Central memory CD8-positive, alpha-beta T cell (primary cell): ENCODE results near the gene RTN4RL1.

Experiments
- ATAC-seq: fragments of 150-1000 bp; cut with Tn5 transposase; replicated peaks from 2 replicates; pipeline ENCODE4 v1.10.0; 2022; ENCODE audit warnings: mild to moderate bottlenecking, moderate FRiP score, moderate number of reproducible peaks; ENCODE audit not compliant: poor library complexity, severe bottlenecking; ENCODE audit errors: extremely low read depth
- DNase-seq, 2 donors: peaks; one replicate each; pipeline ENCODE4 v3.0.0; 2021; ENCODE audit warnings: low spot score in 2 of 2
- H3K27ac Mint-ChIP-seq: one replicate; pipeline ENCODE4 v1.8.0; 2022; ENCODE audit warnings: low read depth, mild to moderate bottlenecking, moderate library complexity, mixed read lengths
- H3K27me3 Mint-ChIP-seq: one replicate; pipeline ENCODE4 v1.8.0; 2022; ENCODE audit warnings: mixed read lengths
- H3K36me3 Mint-ChIP-seq: one replicate; pipeline ENCODE4 v1.8.0; 2022; ENCODE audit warnings: mild to moderate bottlenecking, moderate library complexity, mixed read lengths; ENCODE audit not compliant: insufficient read depth
- H3K4me1 Mint-ChIP-seq: one replicate; pipeline ENCODE4 v1.8.0; 2022; ENCODE audit warnings: mixed read lengths
- H3K4me3 Mint-ChIP-seq: one replicate; pipeline ENCODE4 v1.8.0; 2022; ENCODE audit warnings: mild to moderate bottlenecking, moderate library complexity, mixed read lengths
- H3K9me3 Mint-ChIP-seq: one replicate; pipeline ENCODE4 v1.8.0; 2022; ENCODE audit warnings: mixed read lengths

Gene RTN4RL1

DNA sequence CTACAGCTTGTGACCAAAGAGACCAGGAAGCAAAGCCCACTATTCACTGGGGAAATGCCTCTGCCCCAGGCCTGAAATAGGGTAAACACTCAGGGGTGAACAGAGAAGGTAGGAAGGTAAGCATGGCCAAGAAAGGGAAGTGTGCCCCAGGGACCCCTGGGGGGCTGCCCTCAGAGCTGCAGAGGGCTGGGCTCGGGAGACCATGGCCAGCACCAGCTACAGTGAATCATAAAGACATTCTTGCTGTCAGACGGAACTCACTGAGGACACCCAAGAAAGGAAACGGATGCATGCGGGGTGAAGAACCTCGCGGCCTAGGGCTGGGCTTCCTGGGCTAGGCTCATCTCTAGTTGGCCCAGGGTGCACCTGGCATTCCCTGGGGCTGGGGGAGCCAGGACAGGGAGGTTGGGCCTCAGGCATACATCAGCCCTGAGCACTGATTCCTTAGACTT lies 39.4 kb upstream of the RTN4RL1 start:
- no peak for ATAC-seq
- H3K4me1 Mint-ChIP-seq = peaks cover 47% of the 10 kb centered on the region

DNA sequence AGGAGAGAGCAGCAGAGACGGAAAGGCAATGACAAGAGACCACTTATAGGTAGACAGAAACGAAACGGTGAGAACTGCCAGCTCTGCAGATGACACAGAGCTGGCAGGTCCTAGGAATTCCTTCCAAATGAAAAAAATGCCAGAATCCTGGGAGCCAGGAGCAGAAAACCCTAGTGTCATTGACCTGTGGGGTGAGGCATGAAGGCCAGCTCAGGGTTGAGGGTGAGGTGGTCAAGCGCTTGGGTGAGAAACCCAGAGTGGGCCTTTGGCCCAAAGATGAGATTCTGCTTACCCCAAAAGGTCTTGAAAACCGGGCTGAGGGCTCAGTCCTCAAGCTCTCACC lies 39.0 kb upstream of the RTN4RL1 start:
- Mint-ChIP-seq H3K36me3 (peaks cover 20% of the 10 kb centered on the region), H3K4me3 (no peak overlapping the region), H3K27ac (peak overlapping the region; percentile 19), H3K9me3 (no peaks in the 10 kb centered on the region), H3K27me3 (no peaks in the 10 kb centered on the region), H3K4me1 (peaks cover 46% of the 10 kb centered on the region)
- no peak for ATAC-seq
- DNase-seq = no peak

More for the DNA sequence above, 39.4 kb upstream of the RTN4RL1 start:
- Mint-ChIP-seq H3K4me3 (no peak overlapping the region), H3K9me3 (no peaks in the 10 kb centered on the region), H3K36me3 (peaks cover 17% of the 10 kb centered on the region), H3K27ac (peak overlapping the region; percentile 19), H3K27me3 (no peaks in the 10 kb centered on the region)
- DNase-seq = no peak

DNA sequence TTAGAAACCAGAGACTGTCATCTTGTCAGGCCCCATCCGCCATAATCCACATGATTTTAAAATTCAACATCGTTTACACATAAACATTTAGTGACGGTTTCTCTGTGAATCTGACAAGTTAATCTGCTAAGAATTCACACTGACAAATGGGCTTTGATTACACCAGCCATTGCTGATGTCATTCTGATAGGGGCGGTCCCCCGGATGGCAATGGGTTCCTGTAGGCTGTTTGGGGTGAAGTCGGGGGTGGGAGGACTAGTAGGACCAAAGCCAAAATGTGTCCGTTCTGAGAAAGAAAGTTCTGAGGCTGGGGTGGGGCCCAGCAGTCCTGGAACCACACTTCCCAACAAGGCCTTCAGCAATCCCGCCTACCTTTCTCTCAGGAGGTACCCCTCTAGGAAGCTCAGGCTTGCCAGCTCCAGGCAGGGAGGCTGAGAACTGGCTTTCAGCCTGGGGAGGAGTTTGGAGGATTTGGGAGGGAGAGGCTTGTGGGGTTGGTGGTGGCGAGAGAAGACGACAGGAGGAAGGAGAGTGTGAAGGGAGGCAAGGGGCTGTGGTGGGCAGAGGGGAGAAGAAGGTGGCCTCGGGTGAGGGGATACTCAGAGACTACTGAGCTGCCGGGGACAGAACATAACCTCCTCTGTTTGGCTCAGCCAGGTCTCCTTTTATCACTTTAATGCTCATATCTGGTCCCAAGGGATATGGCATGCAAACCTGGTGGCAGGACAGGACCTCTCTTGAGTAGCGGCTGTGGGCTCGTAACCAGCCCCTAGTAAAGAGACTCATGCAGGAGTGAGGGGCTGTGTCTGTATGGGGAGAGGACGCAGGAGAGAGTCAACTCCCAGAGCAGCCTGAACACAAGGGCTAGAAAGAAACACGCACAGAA lies 38.4 kb upstream of the RTN4RL1 start:
- no peak for ATAC-seq
- Mint-ChIP-seq H3K4me1 (peaks cover 40% of the 10 kb centered on the region), H3K27ac (no peak overlapping the region), H3K9me3 (no peaks in the 10 kb centered on the region), H3K27me3 (no peaks in the 10 kb centered on the region), H3K4me3 (no peak overlapping the region), H3K36me3 (peaks cover 20% of the 10 kb centered on the region)
- no peak for DNase-seq

DNA sequence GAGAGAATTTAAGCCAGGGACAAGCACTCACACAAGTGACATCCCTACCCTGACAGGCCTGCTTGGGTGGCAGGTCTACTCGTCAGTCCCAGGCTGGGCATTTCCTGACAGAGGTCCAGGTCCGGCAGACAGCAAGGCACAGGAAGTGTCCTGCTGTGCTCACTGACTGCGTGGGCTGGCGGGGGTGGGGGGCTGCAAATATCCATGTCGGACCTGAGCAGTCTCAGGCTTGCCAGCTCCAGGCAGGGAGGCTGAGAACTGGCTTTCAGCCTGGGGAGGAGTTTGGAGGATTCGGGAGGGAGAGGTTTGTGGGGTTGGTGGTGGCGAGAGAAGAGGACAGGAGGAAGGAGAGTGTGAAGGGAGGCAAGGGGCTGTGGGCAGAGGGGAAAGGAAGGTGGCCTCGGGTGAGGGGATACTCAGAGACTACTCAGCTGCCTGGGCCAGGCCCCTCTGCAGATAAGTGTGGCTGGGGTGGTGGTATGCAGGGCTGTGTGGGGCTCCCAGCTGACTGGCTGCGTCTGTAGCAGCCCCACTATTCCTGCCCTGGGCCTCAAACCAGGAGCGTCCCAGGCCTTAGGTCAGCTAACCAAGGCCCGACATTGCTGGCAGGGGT lies 37.5 kb upstream of the RTN4RL1 start:
- ATAC-seq (no peak), DNase-seq (no peak)
- Mint-ChIP-seq H3K4me1 (peaks cover 32% of the 10 kb centered on the region), H3K36me3 (peaks cover 22% of the 10 kb centered on the region), H3K27me3 (no peaks in the 10 kb centered on the region), H3K27ac (no peak overlapping the region), H3K9me3 (no peaks in the 10 kb centered on the region), H3K4me3 (no peak overlapping the region)

DNA sequence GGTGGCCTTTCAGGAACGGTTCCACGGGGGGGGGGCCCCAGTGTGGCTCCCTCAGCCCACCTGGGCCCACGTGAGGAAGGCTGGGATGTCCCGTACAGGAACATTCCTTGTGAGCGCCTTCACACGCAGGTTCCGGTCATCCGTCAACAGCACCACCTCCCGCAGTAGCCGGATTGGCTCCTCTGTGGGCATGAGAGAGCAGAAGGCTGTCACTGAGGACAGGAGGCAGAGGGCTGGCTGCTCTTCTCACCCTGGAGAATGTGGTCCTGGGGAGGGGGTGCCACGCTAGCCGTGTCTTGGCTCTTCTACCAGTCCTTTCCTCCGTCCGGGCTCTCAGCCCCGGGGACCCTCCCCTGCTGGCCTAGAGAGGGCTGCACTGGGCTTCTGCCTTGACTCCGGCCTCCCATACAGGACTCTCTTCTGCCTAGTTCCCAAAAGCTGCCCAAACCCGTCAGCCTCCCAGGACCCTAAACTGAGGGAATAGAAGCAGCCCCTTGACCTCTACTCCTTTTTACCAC lies 36.4 kb upstream of the RTN4RL1 start:
- Mint-ChIP-seq H3K9me3 (no peaks in the 10 kb centered on the region), H3K27ac (no peak overlapping the region), H3K4me1 (peaks cover 22% of the 10 kb centered on the region), H3K27me3 (no peaks in the 10 kb centered on the region), H3K4me3 (no peak overlapping the region), H3K36me3 (peaks cover 24% of the 10 kb centered on the region)
- no peak for DNase-seq
- ATAC-seq = no peak

DNA sequence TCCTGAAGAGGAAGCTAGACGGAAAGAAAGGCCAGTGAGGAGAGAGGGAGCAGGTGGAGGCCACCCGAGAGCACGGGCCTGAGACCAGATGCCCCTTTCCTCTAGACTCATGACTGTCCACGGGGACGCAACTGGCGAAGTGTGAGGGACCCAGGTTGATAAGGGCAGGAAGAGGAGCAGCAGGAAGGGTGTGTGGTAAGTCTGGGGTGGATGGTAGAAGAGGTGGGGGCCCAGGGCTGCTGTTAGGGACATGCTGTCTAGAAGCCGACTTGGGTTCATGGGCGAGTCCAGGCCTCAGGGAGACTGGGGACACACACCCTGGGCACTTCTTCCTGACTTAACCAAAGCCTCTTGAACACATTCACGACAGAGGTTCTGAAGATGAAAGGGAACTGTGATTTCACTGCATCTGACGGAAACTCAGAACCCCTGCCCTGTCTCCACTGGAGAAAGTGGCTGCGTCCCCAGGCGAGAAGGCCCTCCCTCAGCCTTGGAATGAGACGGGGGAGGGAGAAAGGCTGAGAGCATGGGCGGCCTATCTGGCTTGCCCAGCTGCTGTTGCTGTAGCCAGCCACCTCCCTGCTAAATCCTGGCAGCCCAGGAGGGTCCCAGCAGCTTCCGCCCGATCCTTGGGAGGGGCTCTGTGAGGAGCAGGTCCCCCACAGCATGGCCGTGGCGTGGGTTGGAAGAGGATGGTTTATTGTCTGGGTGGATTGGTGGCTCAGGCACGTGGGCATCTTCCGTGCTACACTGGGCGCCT lies 35.7 kb upstream of the RTN4RL1 start:
- Mint-ChIP-seq H3K27ac (peak overlapping the region; percentile 42), H3K27me3 (no peaks in the 10 kb centered on the region)

DNA sequence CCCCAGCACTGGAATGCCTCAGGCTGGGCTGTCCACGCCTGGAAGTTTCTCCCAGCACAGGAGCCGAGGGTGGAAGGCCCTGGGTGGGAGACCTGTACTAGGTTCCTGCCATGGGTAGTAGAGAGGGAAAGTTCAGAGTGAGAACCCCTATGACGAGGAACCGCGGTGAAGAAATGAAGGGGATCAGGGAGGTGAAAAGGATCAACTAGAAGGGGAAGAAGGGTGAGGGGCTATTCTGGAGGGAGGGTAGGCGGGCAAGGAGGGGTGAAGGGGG lies 35.2 kb upstream of the RTN4RL1 start:
- Mint-ChIP-seq H3K36me3 (peaks cover 25% of the 10 kb centered on the region), H3K4me3 (no peak overlapping the region), H3K9me3 (no peaks in the 10 kb centered on the region), H3K27me3 (no peaks in the 10 kb centered on the region), H3K4me1 (peaks cover 22% of the 10 kb centered on the region), H3K27ac (peak overlapping the region; percentile 42)
- ATAC-seq (no peak), DNase-seq (no peak)

More for the DNA sequence above, 35.7 kb upstream of the RTN4RL1 start:
- H3K36me3 Mint-ChIP-seq = peaks cover 25% of the 10 kb centered on the region
- ATAC-seq (no peak), DNase-seq (no peak)
- no peak overlapping the region for H3K4me3 Mint-ChIP-seq
- no peaks in the 10 kb centered on the region for H3K9me3 Mint-ChIP-seq
- H3K4me1 Mint-ChIP-seq = peaks cover 22% of the 10 kb centered on the region

DNA sequence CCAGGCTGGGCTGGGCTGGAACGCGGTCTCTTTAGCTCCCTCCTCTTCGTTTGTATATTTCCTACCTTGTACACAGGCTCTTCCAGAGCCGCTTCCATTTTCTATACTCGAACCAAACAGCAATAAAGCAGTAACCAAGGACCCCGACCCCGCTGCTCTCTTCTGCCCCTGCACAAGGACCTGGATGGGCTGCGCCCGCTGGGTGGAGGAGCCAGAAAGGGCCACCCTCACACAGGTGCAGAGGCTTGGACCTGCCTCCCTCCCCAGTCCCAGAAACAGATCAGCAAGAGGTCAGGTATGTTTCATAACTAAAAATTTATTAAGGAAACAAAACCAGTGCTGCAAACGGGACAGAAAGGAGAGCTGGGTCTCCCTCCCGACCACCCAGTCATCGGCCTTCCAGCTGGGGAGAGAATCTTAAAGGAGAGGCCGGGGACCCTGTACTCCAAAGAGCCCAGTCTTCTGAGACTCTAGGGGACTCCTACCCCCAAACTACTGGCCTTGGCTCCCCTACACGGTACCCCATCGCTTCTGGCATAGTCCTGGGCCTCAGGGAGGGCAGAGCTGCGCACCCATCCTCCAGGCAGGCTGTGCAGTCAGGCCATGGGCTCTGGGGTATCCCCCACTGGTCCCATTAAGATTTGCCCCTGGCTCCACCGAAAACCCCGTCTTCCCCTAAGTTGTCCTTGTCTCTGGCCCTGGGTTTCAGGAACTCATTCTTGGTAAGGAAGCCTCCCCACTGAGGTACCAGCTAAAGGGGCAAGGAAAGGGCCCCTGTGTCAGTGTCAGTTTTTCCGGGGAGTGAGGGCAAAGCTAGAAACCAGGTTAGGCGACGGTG lies 34.6 kb upstream of the RTN4RL1 start:
- H3K36me3 Mint-ChIP-seq = peaks cover 25% of the 10 kb centered on the region
- DNase-seq (no peak), ATAC-seq (no peak)
- H3K27ac Mint-ChIP-seq = peak overlapping the region; percentile 87
- H3K4me3 Mint-ChIP-seq = peak overlapping the region; percentile 56
- no peaks in the 10 kb centered on the region for H3K9me3 Mint-ChIP-seq
- peaks cover 18% of the 10 kb centered on the region for H3K4me1 Mint-ChIP-seq
- H3K27me3 Mint-ChIP-seq = no peaks in the 10 kb centered on the region

DNA sequence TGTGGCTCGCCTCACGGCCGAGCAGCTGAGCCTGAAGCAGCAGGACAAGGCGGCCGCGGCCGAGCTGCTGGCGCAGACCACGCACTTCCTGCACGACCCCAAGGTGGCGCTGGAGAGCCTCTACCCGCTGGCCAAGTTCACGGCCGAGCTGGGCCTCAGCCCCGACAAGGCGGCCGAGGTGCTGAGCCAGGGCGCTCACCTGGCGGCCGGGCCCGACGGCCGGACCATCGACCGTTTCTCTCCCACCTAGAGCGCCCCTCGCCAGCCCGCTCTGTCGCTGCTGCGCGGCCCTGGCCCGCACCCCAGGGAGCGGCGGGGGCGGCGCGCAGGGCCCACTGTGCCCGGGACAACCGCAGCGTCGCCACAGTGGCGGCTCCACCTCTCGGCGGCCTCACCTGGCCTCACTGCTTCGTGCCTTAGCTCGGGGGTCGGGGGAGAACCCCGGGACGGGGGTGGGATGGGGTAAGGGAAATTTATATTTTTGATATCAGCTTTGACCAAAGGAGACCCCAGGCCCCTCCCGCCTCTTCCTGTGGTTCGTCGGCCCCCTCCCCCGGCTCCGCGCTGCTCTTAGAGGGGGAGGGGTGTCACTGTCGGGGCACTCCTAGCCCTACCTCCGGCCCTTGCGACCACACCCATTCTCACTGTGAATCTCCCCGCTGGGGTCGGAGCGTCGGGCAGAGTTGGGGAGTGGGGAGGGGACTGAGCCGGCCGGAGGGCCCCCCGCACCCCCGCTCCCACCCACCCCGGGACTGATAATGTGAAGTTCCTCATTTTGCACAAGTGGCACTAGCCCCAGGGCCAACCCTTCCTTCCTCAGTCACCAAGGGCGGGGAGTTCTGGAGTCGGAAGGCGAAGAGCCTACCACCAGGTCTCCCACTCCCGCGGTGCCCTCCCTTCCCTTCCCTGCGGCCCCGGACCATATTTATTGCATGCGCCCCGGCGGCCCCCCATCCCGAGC lies 33.7 kb upstream of the RTN4RL1 start:
- Mint-ChIP-seq H3K27ac (peak overlapping the region; percentile 87), H3K4me1 (peaks cover 14% of the 10 kb centered on the region), H3K36me3 (peaks cover 31% of the 10 kb centered on the region), H3K4me3 (peak overlapping the region; percentile 56), H3K9me3 (no peaks in the 10 kb centered on the region), H3K27me3 (no peaks in the 10 kb centered on the region)
- peak; percentile 43 to 67 for DNase-seq
- ATAC-seq = no peak

DNA sequence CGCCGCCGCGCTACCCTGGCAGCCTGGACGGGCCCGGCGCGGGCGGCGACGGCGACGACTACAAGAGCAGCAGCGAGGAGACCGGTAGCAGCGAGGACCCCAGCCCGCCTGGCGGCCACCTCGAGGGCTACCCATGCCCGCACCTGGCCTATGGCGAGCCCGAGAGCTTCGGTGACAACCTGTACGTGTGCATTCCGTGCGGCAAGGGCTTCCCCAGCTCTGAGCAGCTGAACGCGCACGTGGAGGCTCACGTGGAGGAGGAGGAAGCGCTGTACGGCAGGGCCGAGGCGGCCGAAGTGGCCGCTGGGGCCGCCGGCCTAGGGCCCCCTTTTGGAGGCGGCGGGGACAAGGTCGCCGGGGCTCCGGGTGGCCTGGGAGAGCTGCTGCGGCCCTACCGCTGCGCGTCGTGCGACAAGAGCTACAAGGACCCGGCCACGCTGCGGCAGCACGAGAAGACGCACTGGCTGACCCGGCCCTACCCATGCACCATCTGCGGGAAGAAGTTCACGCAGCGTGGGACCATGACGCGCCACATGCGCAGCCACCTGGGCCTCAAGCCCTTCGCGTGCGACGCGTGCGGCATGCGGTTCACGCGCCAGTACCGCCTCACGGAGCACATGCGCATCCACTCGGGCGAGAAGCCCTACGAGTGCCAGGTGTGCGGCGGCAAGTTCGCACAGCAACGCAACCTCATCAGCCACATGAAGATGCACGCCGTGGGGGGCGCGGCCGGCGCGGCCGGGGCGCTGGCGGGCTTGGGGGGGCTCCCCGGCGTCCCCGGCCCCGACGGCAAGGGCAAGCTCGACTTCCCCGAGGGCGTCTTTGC lies 32.8 kb upstream of the RTN4RL1 start:
- no peak for DNase-seq
- Mint-ChIP-seq H3K9me3 (no peaks in the 10 kb centered on the region), H3K4me1 (peaks cover 20% of the 10 kb centered on the region), H3K27ac (no peak overlapping the region), H3K4me3 (no peak overlapping the region), H3K27me3 (no peaks in the 10 kb centered on the region), H3K36me3 (peaks cover 35% of the 10 kb centered on the region)
- no peak for ATAC-seq
